ENCODE results near the gene OLFM4. TPM values are rescaled to one million over a fixed set of nuclear protein-coding genes. Genes with fewer than 3 reads are reported as not detected.

Gene OLFM4
- total and polyA plus RNA-seq, 10 of the 15 experiments (the other 5 are each of a cell fraction or from before 2014, with no cell fraction given) = 0.03 to 0.27 (median 0.11) TPM; not detected in 6

DNA sequence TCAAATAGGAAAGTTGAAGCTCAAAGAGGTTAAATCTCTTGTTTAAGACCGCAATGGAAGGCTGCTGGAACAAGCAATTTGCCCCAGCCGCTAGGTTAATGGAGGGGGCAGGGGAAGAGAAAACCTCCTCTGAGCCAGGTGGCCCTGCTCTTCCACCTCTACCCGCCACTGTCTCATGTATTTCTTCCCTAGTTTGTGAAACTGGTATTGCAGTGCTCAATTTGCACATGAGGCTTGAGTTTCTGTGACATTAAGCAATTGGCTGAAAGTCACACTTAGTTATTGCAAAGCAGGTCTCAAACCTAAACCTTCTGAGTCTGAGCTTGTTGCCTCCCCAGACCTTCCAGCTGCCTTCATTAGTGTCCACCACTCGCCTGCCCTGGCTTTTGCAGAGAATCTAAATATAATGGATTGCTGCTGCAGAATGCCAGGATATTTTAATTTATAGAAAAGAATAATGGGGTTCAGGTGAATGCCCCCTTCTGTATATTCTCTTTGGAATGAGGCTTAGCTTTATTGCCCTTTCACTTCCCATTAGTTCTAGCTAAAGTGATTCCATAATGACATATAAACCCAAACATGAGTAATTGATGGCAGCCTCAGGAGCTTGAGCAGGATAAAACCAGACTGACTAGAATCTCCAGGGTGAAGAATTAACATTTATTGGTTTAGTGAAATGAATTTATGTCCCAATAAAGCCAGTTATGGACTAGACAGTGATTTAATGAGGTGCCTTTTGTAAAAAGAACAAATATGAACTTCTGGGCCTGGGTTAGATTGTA, 27.0 kb upstream of the OLFM4 start:
- ATAC-seq (no peak), DNase-seq (ENCODE audit: low read depth, low spot score) (no peak), FAIRE-seq (no peak)
- no peak overlapping the region for H3K4me3 ChIP-seq
- H3K4me1 ChIP-seq (ENCODE audit: control insufficient read depth, insufficient read depth, low read length) = no peaks in the 10 kb centered on the region
- no peaks in the 10 kb centered on the region for H4K20me1 ChIP-seq (ENCODE audit: control insufficient read depth, insufficient read depth)
- intact Hi-C loops (cut with micrococcal nuclease; ENCODE audit: unreplicated experiment) = no loop called here
- H3K9me3 ChIP-seq (replicated peaks; ENCODE audit: control insufficient read depth, insufficient read depth, low read length) = no peaks in the 10 kb centered on the region
- H3K36me3 ChIP-seq (ENCODE audit: control insufficient read depth in 2 of 2, insufficient read depth in 2 of 2, low read length in 1 of 2) = no peaks in the 10 kb centered on the region
- SMC1A ChIA-PET (ENCODE audit: uncharacterized antibody, unreplicated experiment) = interaction anchor here (0.8 kb wide), 1 partner anchor 141 kb away, joined by 4 read pairs; no protein-coding TSS in a partner anchor
- no peaks in the 10 kb centered on the region for H3K79me2 ChIP-seq (ENCODE audit: control insufficient read depth, insufficient read depth, low read length)
- WGBS (ENCODE audit: insufficient coverage, insufficient replicate concordance, low lambda C conversion rate, missing lambda C conversion rate) = 28% methylated on average over 4 of the region's 4 CpGs
- CTCF ChIA-PET = interaction anchor here (0.7 to 1.4 kb wide), 4 partner anchors 11 to 306 kb away, joined by 3 to 4 read pairs (median 3); no protein-coding TSS in a partner anchor
- H3K27me3 ChIP-seq (replicated peaks in 1 of 2; ENCODE audit: control insufficient read depth in 2 of 2, insufficient read depth in 2 of 2, low read length in 1 of 2) = peaks cover 0 to 2% of the 10 kb centered on the region in 2 experiments; a peak in 1 of 4 replicates
- H3K9ac ChIP-seq (ENCODE audit: control insufficient read depth, insufficient read depth, low read length) = no peak overlapping the region
- no peak overlapping the region for H2AFZ ChIP-seq (ENCODE audit: control insufficient read depth, low read depth, low read length)
- in situ Hi-C loops (cut with MboI) = no loop called here
- RAD21 ChIA-PET (ENCODE audit: unreplicated experiment) = no interaction called here
- H3K4me2 ChIP-seq (ENCODE audit: control insufficient read depth, insufficient read depth) = no peak overlapping the region
- POLR2A ChIA-PET = no interaction called here
- H3K27ac ChIP-seq (ENCODE audit: control insufficient read depth, insufficient read depth) = no peak overlapping the region
- BruUV-seq (replicated peaks) = no TSS peak
- TF ChIP-seq EED (IDR thresholded peaks at IDR 0.05; ENCODE audit: low read depth) = no peak
- TF ChIP-seq MYC (IDR thresholded peaks at IDR 0.05; ENCODE audit: insufficient read depth, insufficient read length, insufficient replicate concordance, low read length, severe bottlenecking) = no peak
- TF ChIP-seq, protein P1, sequence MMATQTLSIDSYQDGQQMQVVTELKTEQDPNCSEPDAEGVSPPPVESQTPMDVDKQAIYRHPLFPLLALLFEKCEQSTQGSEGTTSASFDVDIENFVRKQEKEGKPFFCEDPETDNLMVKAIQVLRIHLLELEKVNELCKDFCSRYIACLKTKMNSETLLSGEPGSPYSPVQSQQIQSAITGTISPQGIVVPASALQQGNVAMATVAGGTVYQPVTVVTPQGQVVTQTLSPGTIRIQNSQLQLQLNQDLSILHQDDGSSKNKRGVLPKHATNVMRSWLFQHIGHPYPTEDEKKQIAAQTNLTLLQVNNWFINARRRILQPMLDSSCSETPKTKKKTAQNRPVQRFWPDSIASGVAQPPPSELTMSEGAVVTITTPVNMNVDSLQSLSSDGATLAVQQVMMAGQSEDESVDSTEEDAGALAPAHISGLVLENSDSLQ (IDR thresholded peaks at IDR 0.05) = no peak
- TF ChIP-seq, protein P2, sequence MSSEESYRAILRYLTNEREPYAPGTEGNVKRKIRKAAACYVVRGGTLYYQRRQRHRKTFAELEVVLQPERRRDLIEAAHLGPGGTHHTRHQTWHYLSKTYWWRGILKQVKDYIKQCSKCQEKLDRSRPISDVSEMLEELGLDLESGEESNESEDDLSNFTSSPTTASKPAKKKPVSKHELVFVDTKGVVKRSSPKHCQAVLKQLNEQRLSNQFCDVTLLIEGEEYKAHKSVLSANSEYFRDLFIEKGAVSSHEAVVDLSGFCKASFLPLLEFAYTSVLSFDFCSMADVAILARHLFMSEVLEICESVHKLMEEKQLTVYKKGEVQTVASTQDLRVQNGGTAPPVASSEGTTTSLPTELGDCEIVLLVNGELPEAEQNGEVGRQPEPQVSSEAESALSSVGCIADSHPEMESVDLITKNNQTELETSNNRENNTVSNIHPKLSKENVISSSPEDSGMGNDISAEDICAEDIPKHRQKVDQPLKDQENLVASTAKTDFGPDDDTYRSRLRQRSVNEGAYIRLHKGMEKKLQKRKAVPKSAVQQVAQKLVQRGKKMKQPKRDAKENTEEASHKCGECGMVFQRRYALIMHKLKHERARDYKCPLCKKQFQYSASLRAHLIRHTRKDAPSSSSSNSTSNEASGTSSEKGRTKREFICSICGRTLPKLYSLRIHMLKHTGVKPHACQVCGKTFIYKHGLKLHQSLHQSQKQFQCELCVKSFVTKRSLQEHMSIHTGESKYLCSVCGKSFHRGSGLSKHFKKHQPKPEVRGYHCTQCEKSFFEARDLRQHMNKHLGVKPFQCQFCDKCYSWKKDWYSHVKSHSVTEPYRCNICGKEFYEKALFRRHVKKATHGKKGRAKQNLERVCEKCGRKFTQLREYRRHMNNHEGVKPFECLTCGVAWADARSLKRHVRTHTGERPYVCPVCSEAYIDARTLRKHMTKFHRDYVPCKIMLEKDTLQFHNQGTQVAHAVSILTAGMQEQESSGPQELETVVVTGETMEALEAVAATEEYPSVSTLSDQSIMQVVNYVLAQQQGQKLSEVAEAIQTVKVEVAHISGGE (CRISPR knock-in tag; IDR thresholded peaks at IDR 0.05) = no peak
- no peak for TF ChIP-seq MEF2B (IDR thresholded peaks at IDR 0.05; ENCODE audit: partially characterized antibody, poor library complexity, severe bottlenecking)
- no peak for TF ChIP-seq SIX5 (IDR thresholded peaks at IDR 0.05; ENCODE audit: low read depth, low read length, severe bottlenecking)
- no peak for TF ChIP-seq HDGF (IDR thresholded peaks at IDR 0.05)
- no peak for TF ChIP-seq SIN3A (IDR thresholded peaks at IDR 0.05; ENCODE audit: low read depth, low read length)
- TF ChIP-seq, protein P3, sequence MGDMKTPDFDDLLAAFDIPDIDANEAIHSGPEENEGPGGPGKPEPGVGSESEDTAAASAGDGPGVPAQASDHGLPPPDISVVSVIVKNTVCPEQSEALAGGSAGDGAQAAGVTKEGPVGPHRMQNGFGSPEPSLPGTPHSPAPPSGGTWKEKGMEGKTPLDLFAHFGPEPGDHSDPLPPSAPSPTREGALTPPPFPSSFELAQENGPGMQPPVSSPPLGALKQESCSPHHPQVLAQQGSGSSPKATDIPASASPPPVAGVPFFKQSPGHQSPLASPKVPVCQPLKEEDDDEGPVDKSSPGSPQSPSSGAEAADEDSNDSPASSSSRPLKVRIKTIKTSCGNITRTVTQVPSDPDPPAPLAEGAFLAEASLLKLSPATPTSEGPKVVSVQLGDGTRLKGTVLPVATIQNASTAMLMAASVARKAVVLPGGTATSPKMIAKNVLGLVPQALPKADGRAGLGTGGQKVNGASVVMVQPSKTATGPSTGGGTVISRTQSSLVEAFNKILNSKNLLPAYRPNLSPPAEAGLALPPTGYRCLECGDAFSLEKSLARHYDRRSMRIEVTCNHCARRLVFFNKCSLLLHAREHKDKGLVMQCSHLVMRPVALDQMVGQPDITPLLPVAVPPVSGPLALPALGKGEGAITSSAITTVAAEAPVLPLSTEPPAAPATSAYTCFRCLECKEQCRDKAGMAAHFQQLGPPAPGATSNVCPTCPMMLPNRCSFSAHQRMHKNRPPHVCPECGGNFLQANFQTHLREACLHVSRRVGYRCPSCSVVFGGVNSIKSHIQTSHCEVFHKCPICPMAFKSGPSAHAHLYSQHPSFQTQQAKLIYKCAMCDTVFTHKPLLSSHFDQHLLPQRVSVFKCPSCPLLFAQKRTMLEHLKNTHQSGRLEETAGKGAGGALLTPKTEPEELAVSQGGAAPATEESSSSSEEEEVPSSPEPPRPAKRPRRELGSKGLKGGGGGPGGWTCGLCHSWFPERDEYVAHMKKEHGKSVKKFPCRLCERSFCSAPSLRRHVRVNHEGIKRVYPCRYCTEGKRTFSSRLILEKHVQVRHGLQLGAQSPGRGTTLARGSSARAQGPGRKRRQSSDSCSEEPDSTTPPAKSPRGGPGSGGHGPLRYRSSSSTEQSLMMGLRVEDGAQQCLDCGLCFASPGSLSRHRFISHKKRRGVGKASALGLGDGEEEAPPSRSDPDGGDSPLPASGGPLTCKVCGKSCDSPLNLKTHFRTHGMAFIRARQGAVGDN (IDR thresholded peaks at IDR 0.05) = no peak

Data from GM12878 (cell line).